GM12872 (cell line): Measurements from ENCODE around the gene MRPL1.

Source experiments
- CTCF ChIP-seq: IDR thresholded peaks from 3 replicates; pipeline ENCODE4 v1.5.1; 2011; ENCODE audit warnings: low read depth, mild to moderate bottlenecking, low read length, moderate library complexity; ENCODE audit not compliant: insufficient read depth

MRPL1 gene

GRCh38 chr4:77920371-77920770 lies 57.7 kb downstream of the MRPL1 start:
- TF ChIP-seq CTCF: no peak

GRCh38 chr4:77921701-77922100 lies 59.1 kb downstream of the MRPL1 start:
- TF ChIP-seq CTCF: no peak

GRCh38 chr4:77922158-77923094 lies 59.8 kb downstream of the MRPL1 start:
- no peak for TF ChIP-seq CTCF

- TF ChIP-seq CTCF: no peak
Observed at GRCh38 chr4:77927991-77928925, 65.6 kb downstream of the MRPL1 start.

- no peak for TF ChIP-seq CTCF
Observed at GRCh38 chr4:77930154-77930639, 67.6 kb downstream of the MRPL1 start.

GRCh38 chr4:77930876-77931275 lies 68.2 kb downstream of the MRPL1 start:
- TF ChIP-seq CTCF: no peak
